ENCODE measurements around the gene MEIS1. TPM values are rescaled to one million over a fixed set of nuclear protein-coding genes. Genes with fewer than 3 reads are reported as not detected.

Gene MEIS1
- total and polyA plus RNA-seq, 5 experiments from 2014 or later = not detected

DNA sequence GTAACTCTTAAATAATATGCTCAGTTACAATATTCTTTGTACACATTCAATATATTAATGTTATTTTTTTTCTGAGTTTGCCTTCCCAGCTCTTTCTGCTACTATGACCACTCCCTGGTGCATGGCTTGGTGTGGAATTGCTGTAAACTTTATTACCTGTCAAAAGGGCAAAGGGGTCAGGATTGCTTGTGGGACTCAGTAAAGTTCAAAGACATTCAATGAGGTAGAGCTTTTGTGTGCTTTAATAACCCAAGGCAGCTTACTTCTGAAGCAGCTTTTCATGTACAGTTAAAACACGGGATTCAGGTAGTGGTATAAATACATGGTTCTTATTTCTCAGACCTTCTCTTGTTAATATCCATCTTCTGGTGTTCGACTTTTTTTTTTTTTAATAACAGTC lies 132.8 kb downstream of the MEIS1 start:
- Mint-ChIP-seq H3K27ac (no peak overlapping the region), H3K27me3 (peaks cover 3 to 34% (median 13%) of the 10 kb centered on the region in 5 donors), H3K4me1 (no peaks in the 10 kb centered on the region), H3K4me3 (no peak overlapping the region), H3K9me3 (no peaks in the 10 kb centered on the region), H3K36me3 (no peaks in the 10 kb centered on the region)
- no peak for ATAC-seq
- POLR2A ChIA-PET = no interaction called here
- no peak for DNase-seq

- H3K27me3 Mint-ChIP-seq = peaks cover 3 to 27% (median 9%) of the 10 kb centered on the region in 5 donors
- H3K9me3 Mint-ChIP-seq = no peaks in the 10 kb centered on the region
- no peaks in the 10 kb centered on the region for H3K36me3 Mint-ChIP-seq
- H3K27ac Mint-ChIP-seq = no peak overlapping the region
- ATAC-seq = no peak
- DNase-seq = no peak
- no peaks in the 10 kb centered on the region for H3K4me1 Mint-ChIP-seq
- POLR2A ChIA-PET = no interaction called here
- H3K4me3 Mint-ChIP-seq = no peak overlapping the region
Measured at GRCh38 chr2:66568650-66569300, 133.8 kb downstream of the MEIS1 start.

GRCh38 chr2:66569321-66569851 lies 134.5 kb downstream of the MEIS1 start:
- Mint-ChIP-seq H3K9me3 (no peaks in the 10 kb centered on the region), H3K36me3 (no peaks in the 10 kb centered on the region), H3K4me3 (no peak overlapping the region), H3K27me3 (peaks cover 5 to 26% (median 13%) of the 10 kb centered on the region in 5 donors), H3K27ac (no peak overlapping the region), H3K4me1 (peaks cover 0 to 2% (median 0%) of the 10 kb centered on the region in 4 donors)
- DNase-seq (no peak), ATAC-seq (no peak)
- POLR2A ChIA-PET = no interaction called here

GRCh38 chr2:66569974-66570373 lies 135.0 kb downstream of the MEIS1 start:
- Mint-ChIP-seq H3K27me3 (peaks cover 5 to 30% (median 14%) of the 10 kb centered on the region in 5 donors), H3K36me3 (no peaks in the 10 kb centered on the region), H3K9me3 (no peaks in the 10 kb centered on the region), H3K4me1 (peaks cover under 1 to 7% (median 3%) of the 10 kb centered on the region in 4 donors), H3K27ac (no peak overlapping the region), H3K4me3 (no peak overlapping the region)
- ATAC-seq = no peak
- DNase-seq = no peak
- POLR2A ChIA-PET = no interaction called here

DNA sequence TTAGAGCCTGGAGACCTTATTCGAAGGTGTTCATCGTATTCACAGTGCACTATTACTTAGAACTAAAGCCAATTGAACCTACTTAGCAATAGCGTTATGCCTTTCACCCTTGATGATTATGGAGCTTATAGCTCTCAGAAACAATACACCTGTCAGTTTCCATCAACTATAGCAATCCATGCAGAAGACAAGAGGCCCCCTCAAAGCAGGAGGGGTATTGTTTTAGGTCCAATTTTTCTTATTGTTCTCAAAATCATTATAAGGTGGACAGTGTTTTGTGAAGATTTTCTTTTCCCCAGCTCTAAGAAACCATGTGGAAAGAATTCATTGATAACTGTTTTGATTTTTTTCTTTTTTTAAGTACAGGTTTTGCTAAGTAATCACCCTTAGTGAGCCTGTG lies 135.5 kb downstream of the MEIS1 start:
- H3K36me3 Mint-ChIP-seq = peaks cover 0 to 2% (median 0%) of the 10 kb centered on the region in 3 donors
- DNase-seq (no peak), ATAC-seq (no peak)
- no peak overlapping the region for H3K4me3 Mint-ChIP-seq
- H3K9me3 Mint-ChIP-seq = no peaks in the 10 kb centered on the region
- H3K27ac Mint-ChIP-seq = no peak overlapping the region
- H3K4me1 Mint-ChIP-seq = peaks cover 3 to 12% (median 7%) of the 10 kb centered on the region in 4 donors
- POLR2A ChIA-PET = no interaction called here
- peaks cover 7 to 35% (median 19%) of the 10 kb centered on the region in 5 donors for H3K27me3 Mint-ChIP-seq

- peaks cover 3 to 16% (median 11%) of the 10 kb centered on the region in 4 donors for H3K4me1 Mint-ChIP-seq
- H3K4me3 Mint-ChIP-seq = no peak overlapping the region
- POLR2A ChIA-PET = no interaction called here
- H3K27ac Mint-ChIP-seq = no peak overlapping the region
- peaks cover 0 to 2% (median 0%) of the 10 kb centered on the region in 3 donors for H3K36me3 Mint-ChIP-seq
- no peaks in the 10 kb centered on the region for H3K9me3 Mint-ChIP-seq
- H3K27me3 Mint-ChIP-seq = peaks cover 5 to 39% (median 26%) of the 10 kb centered on the region in 5 donors
- DNase-seq (no peak), ATAC-seq (no peak)
Measured at GRCh38 chr2:66571918-66572317, 137.0 kb downstream of the MEIS1 start.

- Mint-ChIP-seq H3K27ac (no peak overlapping the region), H3K4me3 (no peak overlapping the region), H3K9me3 (no peaks in the 10 kb centered on the region), H3K4me1 (peaks cover 5 to 17% (median 13%) of the 10 kb centered on the region in 4 donors), H3K36me3 (peaks cover 0 to 2% (median 0%) of the 10 kb centered on the region in 3 donors), H3K27me3 (peaks cover 7 to 39% (median 27%) of the 10 kb centered on the region in 5 donors)
- DNase-seq = no peak
- POLR2A ChIA-PET = no interaction called here
- no peak for ATAC-seq
Measured at GRCh38 chr2:66572391-66572790, 137.5 kb downstream of the MEIS1 start.

- Mint-ChIP-seq H3K4me3 (no peak overlapping the region), H3K4me1 (peaks cover 5 to 18% (median 13%) of the 10 kb centered on the region in 4 donors), H3K9me3 (peaks cover 0 to 7% (median 0%) of the 10 kb centered on the region in 9 donors), H3K27ac (no peak overlapping the region), H3K36me3 (peaks cover 0 to 2% (median 0%) of the 10 kb centered on the region in 3 donors), H3K27me3 (peaks cover 9 to 49% (median 32%) of the 10 kb centered on the region in 5 donors)
- POLR2A ChIA-PET = no interaction called here
- DNase-seq (no peak), ATAC-seq (no peak)
Measured at GRCh38 chr2:66573416-66573815, 138.5 kb downstream of the MEIS1 start.

- Mint-ChIP-seq H3K36me3 (peaks cover 0 to 2% (median 0%) of the 10 kb centered on the region in 3 donors), H3K4me3 (peak overlapping the region in 1 of 10 donors; percentile 32), H3K9me3 (peaks cover 0 to 9% (median 0%) of the 10 kb centered on the region in 9 donors), H3K27me3 (peaks cover 13 to 50% (median 36%) of the 10 kb centered on the region in 5 donors), H3K4me1 (peaks cover 5 to 18% (median 13%) of the 10 kb centered on the region in 4 donors), H3K27ac (no peak overlapping the region)
- ATAC-seq (no peak), DNase-seq (no peak)
- POLR2A ChIA-PET = no interaction called here
Measured at GRCh38 chr2:66573821-66574233, 138.9 kb downstream of the MEIS1 start.

- Mint-ChIP-seq H3K9me3 (peaks cover 0 to 11% (median 0%) of the 10 kb centered on the region in 9 donors), H3K4me3 (peak overlapping the region; percentile 46 to 72 (median 60)), H3K36me3 (peaks cover 0 to 5% (median 2%) of the 10 kb centered on the region in 3 donors), H3K4me1 (peaks cover 5 to 18% (median 13%) of the 10 kb centered on the region in 4 donors), H3K27ac (peak overlapping the region in 1 of 10 donors; percentile 68), H3K27me3 (peaks cover 23 to 61% (median 44%) of the 10 kb centered on the region in 5 donors)
- POLR2A ChIA-PET = no interaction called here
- no peak for ATAC-seq
- no peak for DNase-seq
Measured at GRCh38 chr2:66574701-66575624, 140.0 kb downstream of the MEIS1 start.

GRCh38 chr2:66575625-66576310 lies 140.8 kb downstream of the MEIS1 start:
- POLR2A ChIA-PET = no interaction called here
- Mint-ChIP-seq H3K4me3 (peak overlapping the region; percentile 45 to 72 (median 59)), H3K27ac (no peak overlapping the region), H3K27me3 (peaks cover 23 to 63% (median 50%) of the 10 kb centered on the region in 5 donors), H3K4me1 (peaks cover 5 to 18% (median 14%) of the 10 kb centered on the region in 4 donors), H3K9me3 (peaks cover 0 to 12% (median 0%) of the 10 kb centered on the region in 9 donors), H3K36me3 (peaks cover 0 to 6% (median 2%) of the 10 kb centered on the region in 3 donors)
- DNase-seq (no peak), ATAC-seq (no peak)

DNA sequence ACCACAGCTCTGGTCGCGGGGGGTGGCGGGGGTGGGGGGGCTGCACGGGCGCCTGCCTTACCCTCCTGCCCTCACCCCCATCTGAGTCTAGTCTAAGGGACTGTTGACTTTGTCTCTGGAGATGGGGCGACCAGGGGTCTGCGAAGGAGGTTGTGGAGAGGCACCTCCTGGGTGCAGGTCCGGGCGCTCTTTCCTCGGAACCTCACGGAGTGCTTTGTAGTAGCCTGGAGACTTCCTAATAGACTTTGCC lies 141.3 kb downstream of the MEIS1 start:
- Mint-ChIP-seq H3K4me3 (no peak overlapping the region), H3K27ac (no peak overlapping the region), H3K9me3 (peaks cover 0 to 17% (median 0%) of the 10 kb centered on the region in 9 donors), H3K27me3 (peaks cover 26 to 60% (median 55%) of the 10 kb centered on the region in 5 donors), H3K36me3 (peaks cover 0 to 11% (median 2%) of the 10 kb centered on the region in 3 donors), H3K4me1 (peaks cover 5 to 20% (median 17%) of the 10 kb centered on the region in 4 donors)
- POLR2A ChIA-PET = no interaction called here
- ATAC-seq (no peak), DNase-seq (no peak)
